HepG2 (cell line): ENCODE results near the gene FNIP2. TPM values are rescaled to one million over a fixed set of nuclear protein-coding genes. Genes with fewer than 3 reads are reported as not detected.

Source experiments
- CCAR2 ChIP-seq: fragments of 200-400 bp; formaldehyde crosslinking; optimal IDR thresholded peaks from 2 replicates; pipeline ENCODE3; 2018; ENCODE audit warnings: low read depth, mild to moderate bottlenecking, low read length, moderate library complexity
- ESRRA ChIP-seq: sonication (generic); formaldehyde crosslinking; IDR thresholded peaks from 2 replicates; pipeline ENCODE4 v1.5.1; 2020; ENCODE audit warnings: mild to moderate bottlenecking, low read depth, missing genetic modification reagents
- GLMP ChIP-seq: sonication (generic); formaldehyde crosslinking; IDR thresholded peaks from 2 replicates; pipeline ENCODE4 v1.9.0; 2021; ENCODE audit warnings: missing genetic modification reagents, mild to moderate bottlenecking, borderline replicate concordance
- HNRNPL ChIP-seq: fragments of 200-400 bp; formaldehyde crosslinking; IDR thresholded peaks from 2 replicates; pipeline ENCODE4 v1.6.1; 2017; ENCODE audit warnings: mild to moderate bottlenecking, low read depth, low read length
- IRF2 ChIP-seq: IDR thresholded peaks from 2 replicates; pipeline ENCODE4 v1.6.1; 2018; ENCODE audit warnings: missing genetic modification reagents, missing compliant biosample characterization
- ISL2 ChIP-seq: sonication (generic); formaldehyde crosslinking; IDR thresholded peaks from 2 replicates; pipeline ENCODE4 v1.5.0; 2020; ENCODE audit warnings: missing genetic modification reagents
- KAT8 ChIP-seq: IDR thresholded peaks from 2 replicates; pipeline ENCODE4 v1.6.1; 2016; ENCODE audit warnings: missing genetic modification reagents, missing compliant biosample characterization
- KLF6 ChIP-seq: IDR thresholded peaks from 2 replicates; pipeline ENCODE4 v1.8.0; 2016; ENCODE audit warnings: missing biosample characterization, missing genetic modification reagents
- MAX ChIP-seq: IDR thresholded peaks from 2 replicates; pipeline ENCODE4 v1.6.1; 2012; ENCODE audit warnings: inconsistent platforms
- MTA1 ChIP-seq: sonication (generic); formaldehyde crosslinking; IDR thresholded peaks from 2 replicates; pipeline ENCODE4 v1.4.0; 2020; ENCODE audit warnings: missing genetic modification reagents, mild to moderate bottlenecking, borderline replicate concordance
- MYNN ChIP-seq: sonication (generic); formaldehyde crosslinking; IDR thresholded peaks from 2 replicates; pipeline ENCODE4 v1.4.0; 2020; ENCODE audit warnings: mild to moderate bottlenecking, low read depth, missing genetic modification reagents
- PBX2 ChIP-seq: IDR thresholded peaks from 2 replicates; pipeline ENCODE4 v1.6.1; 2016; ENCODE audit warnings: control low read depth
- REXO4 ChIP-seq: sonication (generic); formaldehyde crosslinking; IDR thresholded peaks from 2 replicates; pipeline ENCODE4 v1.8.0; 2022; ENCODE audit warnings: missing genetic modification reagents, mild to moderate bottlenecking, borderline replicate concordance
- SNRNP70 ChIP-seq: fragments of 200-400 bp; formaldehyde crosslinking; IDR thresholded peaks from 2 replicates; pipeline ENCODE4 v1.6.1; 2017; ENCODE audit warnings: mild to moderate bottlenecking, low read depth, low read length, moderate library complexity
- TCF7L2 ChIP-seq: IDR thresholded peaks from 2 replicates; pipeline ENCODE4 v1.6.1; 2011; ENCODE audit warnings: mild to moderate bottlenecking, low read depth, low read length, moderate library complexity
- ZNF282 ChIP-seq: fragments of 450-650 bp; IDR thresholded peaks from 2 replicates; pipeline ENCODE4 v1.6.1; 2018; ENCODE audit not compliant: partially characterized antibody
- ZNF317 ChIP-seq: sonication (generic); formaldehyde crosslinking; IDR thresholded peaks from 2 replicates; pipeline ENCODE4 v1.5.0; 2020; ENCODE audit warnings: mild to moderate bottlenecking, missing genetic modification reagents
- ZNF468 ChIP-seq: sonication (generic); formaldehyde crosslinking; IDR thresholded peaks from 2 replicates; pipeline ENCODE4 v1.8.0; 2022; ENCODE audit warnings: mild to moderate bottlenecking, moderate library complexity, missing genetic modification reagents
- ZNF484 ChIP-seq: sonication (generic); formaldehyde crosslinking; IDR thresholded peaks from 2 replicates; pipeline ENCODE4 v1.5.1; 2020; ENCODE audit warnings: mild to moderate bottlenecking, low read depth, missing genetic modification reagents, borderline replicate concordance
- ZNF720 ChIP-seq: sonication (generic); formaldehyde crosslinking; IDR thresholded peaks from 2 replicates; pipeline ENCODE4 v1.4.0; 2020; ENCODE audit warnings: missing genetic modification reagents
- ZNF746 ChIP-seq: sonication (generic); formaldehyde crosslinking; IDR thresholded peaks from 2 replicates; pipeline ENCODE4 v1.8.0; 2022; ENCODE audit warnings: mild to moderate bottlenecking, missing genetic modification reagents
- ZNF766 ChIP-seq: sonication (generic); formaldehyde crosslinking; IDR thresholded peaks from 2 replicates; pipeline ENCODE4 v1.5.0; 2020; ENCODE audit warnings: missing genetic modification reagents, borderline replicate concordance
- ZNF773 ChIP-seq: sonication (generic); formaldehyde crosslinking; IDR thresholded peaks from 2 replicates; pipeline ENCODE4 v1.4.0; 2020; ENCODE audit warnings: missing genetic modification reagents, borderline replicate concordance
- ZNF83 ChIP-seq: sonication (generic); formaldehyde crosslinking; IDR thresholded peaks from 2 replicates; pipeline ENCODE4 v1.4.0; 2020; ENCODE audit warnings: missing genetic modification reagents, mild to moderate bottlenecking, borderline replicate concordance
- polyA plus RNA-seq, 8 experiments: library from polyadenylated mRNA; depleted of rRNA in 3 of 8; stranded (reverse) in 7 of 8; unstranded in 1 of 8; fragments of >200 nt; fragmentation: Illumina TruSeq in 4 of 8; extraction: Trizol in 4 of 8; gene quantifications; 2 replicates each; pipeline versions ENCODE4 v1.2.1 to v1.2.3, GENCODE V29; 2011 to 2016; ENCODE audit warnings: low read depth in 4 of 8, missing spikeins in 1 of 8, mixed read lengths in 1 of 8; ENCODE audit not compliant: insufficient read depth in 1 of 8
- total RNA-seq, 5 experiments: library from RNA; depleted of rRNA; stranded (reverse); fragments of >200 nt; fragmentation: Illumina TruSeq; extraction: Trizol; gene quantifications; 2 replicates each; pipeline ENCODE4 v1.2.3, GENCODE V29; 2016; ENCODE audit warnings: low read depth in 1 of 5
- TF ChIP-seq, protein P1 (sequence below): IDR thresholded peaks from 2 replicates; pipeline ENCODE4 v1.6.1; 2012; ENCODE audit warnings: low read length, improper control_type of control experiment

Gene FNIP2
- total and polyA plus RNA-seq, 2 of the 13 experiments (the other 11 are each of a cell fraction or from before 2014, with no cell fraction given), result 15.5 to 21.0 TPM

GRCh38 chr4:158722917-158723793 lies 45.7 kb upstream of the FNIP2 start, which contains the start of gene PPID (continued):
- TF ChIP-seq MAX (peak; percentile 99), CCAR2 (no peak), GLMP (peak; percentile 11; the same call in 1 of the 2 replicates), ZNF773 (CRISPR knock-in tag) (0 out of 2 replicates have a peak, but pooled peaks have one; percentile 47), ESRRA (0 out of 2 replicates have a peak, but pooled peaks have one; percentile 15), ZNF468 (CRISPR knock-in tag) (no peak), MTA1 (CRISPR knock-in tag) (0 out of 2 replicates have a peak, but pooled peaks have one; percentile 29), ZNF484 (CRISPR knock-in tag) (no peak), KLF6 (CRISPR knock-in tag) (peak; percentile 76), REXO4 (CRISPR knock-in tag) (no peak), ZNF766 (CRISPR knock-in tag) (0 out of 2 replicates have a peak, but pooled peaks have one; percentile 74), KAT8 (CRISPR knock-in tag) (peak; percentile 96), MYNN (CRISPR knock-in tag) (no peak), ZNF317 (CRISPR knock-in tag) (no peak; the same call in 1 of the 2 replicates), TCF7L2 (no peak), HNRNPL (no peak), ZNF282 (no peak), PBX2 (no peak), ZNF746 (CRISPR knock-in tag) (peak; percentile 70; the same call in 1 of the 2 replicates), IRF2 (CRISPR knock-in tag) (peak; percentile 61; the same call in 1 of the 2 replicates), ISL2 (CRISPR knock-in tag) (peak; percentile 80), ZNF720 (CRISPR knock-in tag) (no peak), SNRNP70 (no peak), ZNF83 (CRISPR knock-in tag) (no peak)
- TF ChIP-seq, protein P1, sequence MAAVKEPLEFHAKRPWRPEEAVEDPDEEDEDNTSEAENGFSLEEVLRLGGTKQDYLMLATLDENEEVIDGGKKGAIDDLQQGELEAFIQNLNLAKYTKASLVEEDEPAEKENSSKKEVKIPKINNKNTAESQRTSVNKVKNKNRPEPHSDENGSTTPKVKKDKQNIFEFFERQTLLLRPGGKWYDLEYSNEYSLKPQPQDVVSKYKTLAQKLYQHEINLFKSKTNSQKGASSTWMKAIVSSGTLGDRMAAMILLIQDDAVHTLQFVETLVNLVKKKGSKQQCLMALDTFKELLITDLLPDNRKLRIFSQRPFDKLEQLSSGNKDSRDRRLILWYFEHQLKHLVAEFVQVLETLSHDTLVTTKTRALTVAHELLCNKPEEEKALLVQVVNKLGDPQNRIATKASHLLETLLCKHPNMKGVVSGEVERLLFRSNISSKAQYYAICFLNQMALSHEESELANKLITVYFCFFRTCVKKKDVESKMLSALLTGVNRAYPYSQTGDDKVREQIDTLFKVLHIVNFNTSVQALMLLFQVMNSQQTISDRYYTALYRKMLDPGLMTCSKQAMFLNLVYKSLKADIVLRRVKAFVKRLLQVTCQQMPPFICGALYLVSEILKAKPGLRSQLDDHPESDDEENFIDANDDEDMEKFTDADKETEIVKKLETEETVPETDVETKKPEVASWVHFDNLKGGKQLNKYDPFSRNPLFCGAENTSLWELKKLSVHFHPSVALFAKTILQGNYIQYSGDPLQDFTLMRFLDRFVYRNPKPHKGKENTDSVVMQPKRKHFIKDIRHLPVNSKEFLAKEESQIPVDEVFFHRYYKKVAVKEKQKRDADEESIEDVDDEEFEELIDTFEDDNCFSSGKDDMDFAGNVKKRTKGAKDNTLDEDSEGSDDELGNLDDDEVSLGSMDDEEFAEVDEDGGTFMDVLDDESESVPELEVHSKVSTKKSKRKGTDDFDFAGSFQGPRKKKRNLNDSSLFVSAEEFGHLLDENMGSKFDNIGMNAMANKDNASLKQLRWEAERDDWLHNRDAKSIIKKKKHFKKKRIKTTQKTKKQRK, result no peak
